HG03342 (cell line): ENCODE results near the gene F7.
"Not testable (repeated sequence)": the region's sequence is repeated elsewhere in the genome, so short reads cannot be mapped to it uniquely, and the experiment has no call there.

ENCODE experiments used
- ATAC-seq: cut with Tn5 transposase; IDR thresholded peaks from one replicate; pipeline ENCODE4 v1.9.1; 2021; ENCODE audit warnings: mild to moderate bottlenecking, moderate library complexity; ENCODE audit not compliant: unreplicated experiment

Gene F7

DNA sequence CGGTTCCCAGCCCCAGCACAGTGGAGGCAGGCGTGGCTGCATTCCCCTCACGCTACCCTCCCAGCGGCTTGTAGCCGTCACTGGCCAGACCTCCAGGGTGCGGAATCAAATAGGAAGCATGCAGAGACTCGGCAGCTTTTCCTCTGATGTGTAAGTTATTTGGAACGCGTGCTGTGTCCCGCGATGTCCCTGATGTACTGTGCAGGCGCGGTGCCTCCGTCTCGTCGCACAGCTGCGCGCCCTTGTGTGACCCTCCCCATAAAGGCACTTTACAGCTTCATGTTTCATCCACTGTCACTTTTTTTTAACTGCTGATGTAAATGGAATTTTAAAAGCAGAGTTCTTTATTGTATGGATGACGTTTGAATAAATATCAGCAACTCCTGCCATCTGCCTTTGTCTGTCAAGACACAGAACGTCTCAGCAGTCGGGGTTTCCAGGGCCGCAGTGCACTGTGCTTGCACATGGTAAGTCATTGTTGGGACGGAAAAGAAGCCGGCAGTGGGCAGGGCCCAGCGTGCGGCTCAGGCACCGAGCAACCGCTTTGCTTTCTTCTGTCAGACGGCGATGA lies 7.3 kb upstream of the F7 start:
- no peak for ATAC-seq

DNA sequence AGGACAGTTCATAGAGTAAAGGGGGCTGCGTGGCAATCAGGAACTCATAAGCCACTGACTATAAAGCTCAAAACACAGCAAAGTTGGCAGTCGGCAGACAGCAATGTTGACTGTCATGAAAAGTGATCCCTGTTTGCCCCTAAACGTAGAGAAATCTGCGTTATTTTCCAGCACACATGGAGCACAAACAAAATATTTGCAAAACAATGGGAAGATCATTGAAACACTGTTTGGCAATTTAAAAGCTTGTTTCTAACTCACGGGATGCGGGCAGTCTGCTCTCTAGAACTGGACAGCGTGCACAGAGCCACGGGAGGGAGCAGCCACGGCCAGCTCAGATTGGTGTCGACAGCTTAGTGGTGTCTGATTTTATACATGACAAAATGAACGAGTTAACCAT lies 6.4 kb upstream of the F7 start:
- ATAC-seq, result no peak

DNA sequence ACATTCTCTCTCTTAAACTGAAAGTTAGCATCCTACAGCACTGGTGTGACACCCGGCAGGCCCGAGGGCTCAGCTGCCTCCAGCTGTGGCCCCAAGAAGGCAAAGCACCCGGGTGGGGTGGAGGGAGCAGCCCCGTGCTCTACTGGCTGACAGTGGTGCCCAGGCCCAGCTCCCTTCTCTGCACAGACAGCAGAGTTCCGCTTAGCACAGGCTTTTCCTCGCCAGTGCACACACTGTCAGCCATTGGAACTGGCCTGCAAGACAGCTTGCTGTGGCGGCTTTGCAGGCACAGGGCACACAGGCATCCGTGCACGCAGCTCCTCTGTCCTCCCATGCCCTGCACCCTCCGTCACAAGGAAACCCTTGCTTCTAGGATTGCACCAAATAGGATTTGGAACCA lies 3.3 kb upstream of the F7 start:
- ATAC-seq, result not testable (repeated sequence)

DNA sequence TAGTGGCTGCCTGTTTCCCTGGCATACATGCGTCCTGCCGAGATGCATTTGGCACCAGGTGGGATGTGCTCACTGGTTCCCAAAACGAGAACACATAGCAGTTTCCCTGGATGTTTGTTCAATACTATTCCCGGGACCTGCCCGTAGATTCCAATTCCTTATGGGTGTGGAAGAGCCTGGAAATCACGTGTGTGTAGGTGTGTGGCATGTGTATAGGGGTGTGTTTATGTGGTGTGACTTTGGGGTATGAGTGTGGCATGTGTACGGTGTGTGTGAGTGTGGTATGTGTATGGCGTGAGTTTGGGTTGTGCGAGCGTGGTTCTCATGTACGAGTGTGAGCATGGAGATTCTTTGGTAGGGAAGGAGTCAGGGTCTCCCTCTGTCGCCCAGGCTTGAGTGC lies 2.9 kb upstream of the F7 start:
- ATAC-seq, result no peak

DNA sequence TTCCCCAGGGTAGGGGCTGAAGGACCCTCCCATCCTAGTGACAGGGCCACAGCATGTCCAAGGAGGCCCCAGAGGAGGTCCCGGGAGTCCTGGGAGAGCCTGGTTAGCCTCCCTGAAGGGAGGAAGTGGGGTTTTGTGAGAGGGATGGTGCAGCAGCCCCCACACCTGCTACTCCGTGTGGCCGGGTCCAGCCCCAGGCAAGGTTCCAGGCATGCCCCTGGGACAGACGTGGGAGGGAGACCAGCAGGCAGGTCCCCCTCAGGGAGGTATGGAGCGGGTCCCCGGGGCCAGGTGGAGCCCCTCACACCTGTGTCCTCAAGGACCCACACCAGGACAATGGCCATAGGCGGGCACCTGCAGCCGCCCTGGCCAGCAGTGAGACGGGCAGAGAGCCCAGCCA lies 1.9 kb upstream of the F7 start:
- ATAC-seq, result no peak

GRCh38 chr13:113105921-113106452 lies 396 bp downstream of the F7 start:
- no peak for ATAC-seq

- ATAC-seq, result no peak
Observed at GRCh38 chr13:113106711-113107351, 1.2 kb downstream of the F7 start.

DNA sequence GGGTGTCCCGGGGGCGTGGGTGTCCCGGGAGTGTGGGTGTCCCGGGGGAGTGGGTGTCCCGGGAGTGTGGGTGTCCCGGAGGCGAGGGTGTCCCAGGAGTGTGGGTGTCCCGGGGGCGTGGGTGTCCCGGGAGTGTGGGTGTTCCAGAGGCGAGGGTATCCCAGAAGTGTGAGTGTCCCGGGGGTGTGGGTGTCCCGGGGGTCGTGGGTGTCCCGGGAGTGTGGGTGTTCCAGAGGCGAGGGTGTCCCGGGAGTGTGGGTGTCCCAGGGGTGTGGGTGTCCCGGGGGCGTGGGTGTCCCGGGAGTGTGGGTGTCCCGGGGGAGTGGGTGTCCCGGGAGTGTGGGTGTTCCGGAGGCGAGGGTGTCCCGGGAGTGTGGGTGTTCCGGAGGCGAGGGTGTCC lies 2.9 kb downstream of the F7 start:
- not testable (repeated sequence) for ATAC-seq

DNA sequence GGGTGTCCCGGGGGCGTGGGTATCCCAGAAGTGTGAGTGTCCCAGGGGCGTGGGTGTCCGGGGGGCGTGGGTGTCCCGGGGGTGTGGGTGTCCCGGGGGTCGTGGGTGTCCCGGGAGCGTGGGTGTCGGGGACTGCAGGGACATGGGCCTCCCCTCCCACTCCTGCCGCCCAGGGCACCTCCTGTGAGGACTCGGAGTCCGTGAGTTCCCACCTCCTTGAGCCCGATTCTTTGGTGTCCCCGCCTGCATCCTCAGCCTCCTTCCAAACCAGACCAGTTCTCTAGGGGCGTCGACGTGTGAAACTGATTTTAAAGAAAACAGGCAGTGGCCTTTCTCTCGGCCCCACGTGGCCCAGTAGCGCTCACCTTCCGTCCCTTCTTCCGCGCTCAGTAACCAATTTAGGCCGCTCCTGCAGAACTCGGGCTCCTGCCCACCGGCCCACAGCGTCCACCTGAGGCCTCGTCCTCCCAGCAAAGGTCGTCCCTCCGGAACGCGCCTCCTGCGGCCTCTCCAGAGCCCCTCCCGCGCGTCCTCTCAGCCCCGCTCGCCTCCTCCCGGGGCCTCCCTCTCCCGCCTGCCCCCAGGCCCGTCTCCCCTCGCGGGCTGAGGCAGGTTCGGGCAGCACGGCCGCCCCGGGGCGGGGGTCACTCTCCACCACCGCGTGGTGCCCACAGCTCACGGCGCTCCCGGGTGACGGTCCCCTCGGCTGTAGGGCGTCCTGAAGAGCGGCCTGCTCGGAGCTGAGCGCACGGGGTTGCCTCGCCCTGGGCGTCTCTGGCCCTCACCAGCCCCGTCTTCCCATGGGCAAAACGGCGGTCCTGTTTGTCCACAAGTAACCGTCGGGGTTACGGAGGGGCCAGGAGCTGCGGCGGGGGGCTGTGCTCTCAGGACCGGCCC lies 3.8 kb downstream of the F7 start:
- ATAC-seq, result no peak

DNA sequence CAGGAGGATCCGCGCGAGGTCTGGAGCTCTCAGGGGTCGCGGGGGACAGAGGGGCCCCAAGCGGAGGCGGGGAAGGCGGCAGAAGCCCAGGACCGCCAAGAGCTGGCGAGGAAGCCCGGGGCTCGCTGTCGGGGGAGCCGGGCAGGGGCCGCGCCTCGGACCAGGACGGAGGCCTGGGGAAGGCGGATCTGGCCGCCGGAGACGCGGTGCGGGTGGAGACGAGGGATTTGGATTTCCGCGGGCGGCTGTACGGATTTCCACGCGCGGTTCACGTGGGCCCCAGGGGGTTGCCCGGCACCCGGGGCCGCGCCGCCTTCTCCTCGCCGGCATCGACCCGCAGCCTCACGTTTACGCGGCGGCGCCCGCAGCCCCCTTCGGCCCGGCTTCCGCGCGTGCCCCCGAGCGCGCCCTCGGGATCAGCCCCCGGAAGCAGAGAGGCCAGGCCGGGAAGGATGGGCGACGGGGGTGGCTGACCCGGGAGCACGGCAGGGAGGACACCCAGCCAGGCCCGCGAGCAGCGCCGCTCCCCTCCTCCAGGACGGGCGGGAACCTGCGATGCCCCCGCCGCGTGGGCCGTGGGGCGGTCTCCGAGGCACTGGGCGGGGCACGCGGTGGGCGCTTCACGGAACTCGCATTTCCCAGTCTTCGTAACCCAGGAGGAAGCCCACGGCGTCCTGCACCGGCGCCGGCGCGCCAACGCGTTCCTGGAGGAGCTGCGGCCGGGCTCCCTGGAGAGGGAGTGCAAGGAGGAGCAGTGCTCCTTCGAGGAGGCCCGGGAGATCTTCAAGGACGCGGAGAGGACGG lies 4.7 kb downstream of the F7 start:
- ATAC-seq, result no peak

GRCh38 chr13:113110852-113111315 lies 5.3 kb downstream of the F7 start:
- no peak for ATAC-seq

DNA sequence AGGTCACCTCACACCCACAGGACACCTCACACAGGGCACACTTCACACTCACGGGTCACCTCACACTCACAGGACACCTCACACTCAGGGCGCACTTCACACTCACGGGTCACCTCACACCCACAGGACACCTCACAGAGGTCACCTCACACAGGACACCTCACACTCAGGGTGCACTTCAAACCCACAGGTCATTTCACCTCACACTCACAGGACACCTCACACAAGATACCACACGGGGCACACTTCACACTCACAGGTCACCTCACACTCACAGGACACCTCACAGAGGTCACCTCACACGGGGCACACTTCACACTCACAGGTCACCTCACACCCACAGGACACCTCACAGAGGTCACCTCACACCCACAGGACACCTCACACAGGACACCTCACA lies 6.2 kb downstream of the F7 start:
- not testable (repeated sequence) for ATAC-seq

GRCh38 chr13:113112475-113112874 lies 6.9 kb downstream of the F7 start:
- not testable (repeated sequence) for ATAC-seq

- ATAC-seq, result no peak
Observed at GRCh38 chr13:113112893-113113845, 7.6 kb downstream of the F7 start.

DNA sequence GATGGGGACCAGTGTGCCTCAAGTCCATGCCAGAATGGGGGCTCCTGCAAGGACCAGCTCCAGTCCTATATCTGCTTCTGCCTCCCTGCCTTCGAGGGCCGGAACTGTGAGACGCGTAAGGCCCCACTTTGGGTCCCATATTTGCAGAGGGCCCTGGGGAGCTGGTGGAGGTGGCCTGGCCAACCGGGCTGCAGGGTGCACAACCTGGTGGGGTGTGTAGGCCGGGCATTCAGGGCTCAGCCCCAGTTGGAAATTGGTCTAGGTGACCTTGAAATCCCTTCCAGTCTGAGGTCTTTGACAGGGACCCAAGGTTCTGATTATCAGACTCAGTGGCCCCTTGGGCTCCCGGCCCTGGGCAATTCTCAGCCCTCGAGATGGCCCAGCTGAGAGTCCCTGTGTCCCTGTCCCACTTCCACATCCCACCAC lies 8.3 kb downstream of the F7 start:
- ATAC-seq, result no peak

GRCh38 chr13:113114511-113115362 lies 9.1 kb downstream of the F7 start:
- no peak for ATAC-seq

DNA sequence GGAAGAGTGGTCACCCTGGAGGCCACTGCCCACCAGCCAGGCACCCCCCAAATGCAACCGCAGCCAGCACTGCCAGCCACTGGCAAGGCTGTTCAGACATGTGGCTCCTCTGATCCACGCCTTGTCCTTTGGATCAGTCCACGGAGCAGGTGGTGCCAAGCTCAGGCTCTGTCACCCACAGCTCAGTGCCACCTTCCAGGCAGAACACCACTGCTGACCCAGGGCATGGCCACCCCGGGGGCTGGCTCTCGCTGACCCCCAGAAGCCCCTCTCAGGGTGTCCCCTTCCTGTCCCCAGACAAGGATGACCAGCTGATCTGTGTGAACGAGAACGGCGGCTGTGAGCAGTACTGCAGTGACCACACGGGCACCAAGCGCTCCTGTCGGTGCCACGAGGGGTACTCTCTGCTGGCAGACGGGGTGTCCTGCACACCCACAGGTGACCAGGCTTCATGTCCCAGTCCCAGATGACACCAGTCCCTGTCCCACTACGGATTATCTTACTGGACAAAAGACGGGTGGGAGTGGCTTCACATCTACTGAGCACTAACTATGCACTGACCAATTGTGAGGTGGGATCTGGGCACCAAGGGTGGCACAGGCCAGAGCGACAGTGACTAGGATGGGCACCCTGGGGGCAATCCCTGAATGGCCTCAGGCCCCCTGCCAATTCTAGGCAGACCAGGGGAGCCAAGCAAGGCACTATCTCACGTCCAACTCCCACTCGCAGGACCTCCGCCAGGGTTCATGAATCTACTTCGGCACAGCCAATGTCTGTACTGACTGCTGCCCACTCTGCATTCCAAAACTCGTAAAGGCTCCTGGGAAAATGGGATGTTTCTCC lies 10.0 kb downstream of the F7 start:
- ATAC-seq, result no peak
